SK-N-SH (cell line): ENCODE measurements around the gene TAS1R1. TPM values are rescaled to one million over a fixed set of nuclear protein-coding genes. Genes with fewer than 3 reads are reported as not detected.

ENCODE experiments used
- CTCF ChIA-PET: fragments of 300-600, 350-600 bp; formaldehyde crosslinking; extraction: SDS; loops from one replicate; lab custom pipeline; 2021; lab: Yijun Ruan, JAX
- POLR2A ChIA-PET: fragments of 350-600 bp; sonication (Branson Sonifier 250); formaldehyde crosslinking; extraction: SDS; loops from one replicate; lab custom pipeline; 2020; ENCODE audit warnings: antibody characterized with exemption, inconsistent platforms; lab: Yijun Ruan, JAX
- DNase-seq: peaks from one replicate; pipeline ENCODE4 v3.0.0; 2012
- H2AFZ ChIP-seq: fragments of 200-600 bp; sonication (generic); 2 replicates; pipeline ENCODE4 v1.8.1; 2016; ENCODE audit warnings: antibody characterized with exemption, mild to moderate bottlenecking, low read depth
- H3F3A ChIP-seq: fragments of 200-600 bp; sonication (generic); replicated peaks from 2 replicates; pipeline ENCODE3; 2016; ENCODE audit warnings: antibody characterized with exemption, mild to moderate bottlenecking; ENCODE audit not compliant: insufficient read depth
- H3K27ac ChIP-seq, 2 experiments: fragments of 200-500 bp in 1 of 2; fragments of 200-600 bp in 1 of 2; sonication (Bioruptor generic) in 1 of 2; sonication (generic), shearing (Covaris generic) in 1 of 2; 2 replicates each; pipeline versions ENCODE4 v1.5.1 to v1.6.1; 2014 to 2016; ENCODE audit warnings: low read depth in 2 of 2, inconsistent platforms in 1 of 2, low read length in 1 of 2, mild to moderate bottlenecking in 1 of 2, mixed read lengths in 1 of 2
- H3K27me3 ChIP-seq: fragments of 200-600 bp; sonication (generic), shearing (Covaris generic); 2 replicates; pipeline ENCODE4 v1.6.1; 2016; ENCODE audit warnings: mixed run types; ENCODE audit not compliant: insufficient read depth
- H3K36me3 ChIP-seq, 2 experiments: fragments of 200-500 bp in 1 of 2; fragments of 200-600 bp in 1 of 2; sonication (Bioruptor generic) in 1 of 2; sonication (generic) in 1 of 2; replicated peaks in 1 of 2; 2 replicates each; pipeline versions ENCODE3 to v1.5.1; 2014 to 2016; ENCODE audit warnings: low read length in 1 of 2, mild to moderate bottlenecking in 1 of 2; ENCODE audit not compliant: insufficient read depth in 2 of 2, control insufficient read depth in 1 of 2
- H3K4me1 ChIP-seq, 2 experiments: fragments of 200-500 bp in 1 of 2; fragments of 200-600 bp in 1 of 2; sonication (Bioruptor generic) in 1 of 2; sonication (generic), shearing (Covaris generic) in 1 of 2; 2 replicates each; pipeline versions ENCODE4 v1.5.1 to v1.6.1; 2014 to 2016; ENCODE audit warnings: low read depth in 1 of 2, low read length in 1 of 2, mixed run types in 1 of 2; ENCODE audit not compliant: insufficient read depth in 2 of 2, control insufficient read depth in 1 of 2
- H3K4me2 ChIP-seq: fragments of 200-600 bp; sonication (generic), shearing (Covaris generic); 2 replicates; pipeline ENCODE4 v1.6.1; 2017; ENCODE audit warnings: mixed run types
- H3K4me3 ChIP-seq, 2 experiments: fragments of 200-500 bp in 1 of 2; fragments of 200-600 bp in 1 of 2; sonication (Bioruptor generic) in 1 of 2; sonication (generic), shearing (Covaris generic) in 1 of 2; 2 replicates each; pipeline versions ENCODE4 v1.5.1 to v1.8.1; 2014 to 2016; ENCODE audit warnings: low read depth in 2 of 2, inconsistent platforms in 1 of 2, low read length in 1 of 2, mild to moderate bottlenecking in 1 of 2, mixed read lengths in 1 of 2, moderate library complexity in 1 of 2
- H3K79me2 ChIP-seq: fragments of 200-600 bp; sonication (generic); 2 replicates; pipeline ENCODE4 v1.8.1; 2017; ENCODE audit warnings: mild to moderate bottlenecking; ENCODE audit not compliant: insufficient read depth
- H3K9ac ChIP-seq: fragments of 200-600 bp; sonication (generic); 2 replicates; pipeline ENCODE4 v1.6.1; 2017; ENCODE audit warnings: mixed run types
- H3K9me2 ChIP-seq: fragments of 200-600 bp; sonication (generic); 2 replicates; pipeline ENCODE4 v1.6.1; 2017; ENCODE audit warnings: mixed run types
- H3K9me3 ChIP-seq: fragments of 200-600 bp; sonication (generic); 2 replicates; pipeline ENCODE4 v1.6.1; 2017; ENCODE audit warnings: mixed run types, mild to moderate bottlenecking, moderate library complexity
- H4K20me1 ChIP-seq: fragments of 200-600 bp; sonication (generic); 2 replicates; pipeline ENCODE4 v1.6.1; 2017; ENCODE audit warnings: mild to moderate bottlenecking, mixed run types; ENCODE audit not compliant: insufficient read depth
- CTCF ChIP-seq: fragments of 200-600 bp; sonication (generic); IDR thresholded peaks from 2 replicates; pipeline ENCODE4 v1.6.1; 2017; ENCODE audit warnings: antibody characterized with exemption, mild to moderate bottlenecking, moderate library complexity
- EP300 ChIP-seq, 2 experiments: IDR thresholded peaks; 2 replicates each; pipeline versions ENCODE4 v1.4.0 to v1.6.1; 2012; ENCODE audit warnings: borderline replicate concordance in 1 of 2, low read depth in 1 of 2, low read length in 1 of 2
- EZH2phosphoT487 ChIP-seq: fragments of 200-600 bp; sonication (generic); IDR thresholded peaks from 2 replicates; pipeline ENCODE4 v1.6.1; 2017; ENCODE audit warnings: low read depth, mixed run types, mild to moderate bottlenecking, antibody characterized with exemption, moderate library complexity, borderline replicate concordance
- FOSL2 ChIP-seq: IDR thresholded peaks from 2 replicates; pipeline ENCODE4 v1.4.0; 2012; ENCODE audit warnings: low read depth, mild to moderate bottlenecking, moderate library complexity, borderline replicate concordance
- FOXM1 ChIP-seq: IDR thresholded peaks from 2 replicates; pipeline ENCODE4 v1.4.0; 2012; ENCODE audit warnings: low read depth, mild to moderate bottlenecking
- GABPA ChIP-seq: IDR thresholded peaks from 2 replicates; pipeline ENCODE4 v1.4.0; 2012; ENCODE audit warnings: low read depth, mild to moderate bottlenecking
- GATA2 ChIP-seq: sonication (generic); formaldehyde crosslinking; IDR thresholded peaks from 2 replicates; pipeline ENCODE4 v1.5.0; 2020; ENCODE audit warnings: mild to moderate bottlenecking, missing genetic modification reagents
- JUND ChIP-seq: IDR thresholded peaks from 2 replicates; pipeline ENCODE4 v1.4.0; 2012
- MXI1 ChIP-seq: IDR thresholded peaks from 2 replicates; pipeline ENCODE4 v1.6.1; 2012; ENCODE audit warnings: mild to moderate bottlenecking, low read depth, low read length, improper control_type of control experiment
- NFIC ChIP-seq: IDR thresholded peaks from 2 replicates; pipeline ENCODE4 v1.4.0; 2012; ENCODE audit warnings: borderline replicate concordance
- NRF1 ChIP-seq: IDR thresholded peaks from 2 replicates; pipeline ENCODE4 v1.6.1; 2012; ENCODE audit warnings: low read depth, mild to moderate bottlenecking, low read length
- POLR2AphosphoS5 ChIP-seq: IDR thresholded peaks from 2 replicates; pipeline ENCODE4 v1.6.1; 2012; ENCODE audit warnings: low read depth, low read length
- SIN3A ChIP-seq: IDR thresholded peaks from 2 replicates; pipeline ENCODE4 v1.6.1; 2012; ENCODE audit warnings: low read depth, mild to moderate bottlenecking, low read length, moderate library complexity, borderline replicate concordance
- TCF12 ChIP-seq: IDR thresholded peaks from 2 replicates; pipeline ENCODE4 v1.4.0; 2012
- TEAD4 ChIP-seq: IDR thresholded peaks from 2 replicates; pipeline ENCODE4 v1.4.0; 2012; ENCODE audit warnings: mild to moderate bottlenecking, borderline replicate concordance; ENCODE audit not compliant: insufficient read depth
- WGBS: methylation state at CpG from one replicate; pipeline ENCODE4 v1.1.6; 2017; ENCODE audit warnings: low lambda C conversion rate; 5-methylcytosine and 5-hydroxymethylcytosine counted together
- polyA plus RNA-seq, 3 experiments: library from polyadenylated mRNA; depleted of rRNA; stranded (reverse); fragments of >200 nt; gene quantifications; 2 replicates each; pipeline ENCODE4 v1.2.3, GENCODE V29; 2012
- TF ChIP-seq, protein P1 (sequence below): IDR thresholded peaks from 2 replicates; pipeline ENCODE4 v1.4.0; 2012; ENCODE audit warnings: low read depth, borderline replicate concordance

The TAS1R1 gene
- polyA plus RNA-seq, 1 of the 3 experiments (the other 2 are of a cell fraction), result not detected

DNA sequence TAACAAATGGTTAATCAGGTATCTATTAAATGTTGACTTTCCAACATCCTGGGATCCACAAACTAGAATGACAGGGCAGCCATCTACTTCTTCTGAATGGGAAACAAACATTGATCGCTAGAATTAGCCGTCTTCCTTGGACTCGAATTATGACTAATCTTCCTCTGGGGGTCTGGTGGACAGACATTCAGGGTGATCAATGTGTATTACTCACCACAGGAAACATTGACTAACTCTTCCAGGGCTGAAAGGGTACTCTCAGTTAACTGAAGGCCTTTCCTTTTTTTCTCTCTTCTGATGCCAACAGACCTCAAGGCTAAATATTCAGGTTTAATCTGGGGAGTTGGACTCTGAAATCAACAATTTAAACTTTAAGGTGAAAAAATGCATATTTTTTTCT, 10.3 kb upstream of the TAS1R1 start (continued):
- TF ChIP-seq EP300 (IDR thresholded peaks at IDR 0.05; ENCODE audit: borderline replicate concordance in 1 of 2, low read depth in 1 of 2, low read length in 1 of 2), result no peak
- no peak for TF ChIP-seq MXI1
- TF ChIP-seq NRF1, result no peak
- TF ChIP-seq GATA2 (CRISPR knock-in tag), result no peak

GRCh38 chr1:6545276-6546112, 9.6 kb upstream of the TAS1R1 start:
- H3K9ac ChIP-seq, result peak overlapping the region; percentile 32; the same call in 1 of the 2 replicates
- peaks cover 33% of the 10 kb centered on the region for H3F3A ChIP-seq
- peaks cover 15% of the 10 kb centered on the region; the same call in 1 of the 2 replicates for H3K79me2 ChIP-seq
- DNase-seq, result no peak
- POLR2A ChIA-PET, result no interaction called here
- H3K9me3 ChIP-seq, result no peaks in the 10 kb centered on the region
- peak overlapping the region; percentile 59; the same call in 1 of the 2 replicates for H3K4me2 ChIP-seq
- peaks cover 41% of the 10 kb centered on the region in 2 experiments for H3K36me3 ChIP-seq
- TF ChIP-seq NFIC (no peak), MXI1 (no peak), SIN3A (no peak), FOXM1 (no peak), POLR2AphosphoS5 (no peak), CTCF (no peak), JUND (no peak), FOSL2 (no peak), TCF12 (no peak), EZH2phosphoT487 (no peak), GABPA (no peak), GATA2 (CRISPR knock-in tag) (no peak), EP300 (IDR thresholded peaks at IDR 0.05; ENCODE audit: borderline replicate concordance in 1 of 2, low read depth in 1 of 2, low read length in 1 of 2) (no peak), TEAD4 (no peak)
- TF ChIP-seq, protein P1, sequence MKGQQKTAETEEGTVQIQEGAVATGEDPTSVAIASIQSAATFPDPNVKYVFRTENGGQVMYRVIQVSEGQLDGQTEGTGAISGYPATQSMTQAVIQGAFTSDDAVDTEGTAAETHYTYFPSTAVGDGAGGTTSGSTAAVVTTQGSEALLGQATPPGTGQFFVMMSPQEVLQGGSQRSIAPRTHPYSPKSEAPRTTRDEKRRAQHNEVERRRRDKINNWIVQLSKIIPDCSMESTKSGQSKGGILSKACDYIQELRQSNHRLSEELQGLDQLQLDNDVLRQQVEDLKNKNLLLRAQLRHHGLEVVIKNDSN, result no peak
- H3K4me3 ChIP-seq, result 0 out of 4 replicates have a peak overlapping the region, but pooled peaks of 1 of the 2 experiments have one; percentile 17
- H3K27me3 ChIP-seq, result no peaks in the 10 kb centered on the region
- 0 out of 4 replicates have a peak, but pooled peaks cover 0 to 7% of the 10 kb centered on the region in 2 experiments for H3K4me1 ChIP-seq
- CTCF ChIA-PET, result interaction anchor here (1.2 to 1.4 kb wide), 4 partner anchors 9 to 107 kb away, joined by 3 to 6 read pairs (median 4); partner anchors contain the start of genes NOL9, TAS1R1 and ZBTB48
- no peak overlapping the region for H2AFZ ChIP-seq
- H3K27ac ChIP-seq, result peak overlapping the region in 1 of 2 experiments; percentile 85; a peak in 2 of 4 replicates
- no peaks in the 10 kb centered on the region for H4K20me1 ChIP-seq
- no peaks in the 10 kb centered on the region for H3K9me2 ChIP-seq
- 46% methylated on average over 10 of the region's 10 CpGs for WGBS
